Activated CD4-positive, CD25-positive, alpha-beta regulatory T cell (primary cell): ENCODE measurements around the gene SLC18A3.

ENCODE experiments used
- DNase-seq, 4 experiments: peaks; one replicate each; lab custom pipeline; 2025; lab: John Stamatoyannopoulos, UW

The SLC18A3 gene

DNA sequence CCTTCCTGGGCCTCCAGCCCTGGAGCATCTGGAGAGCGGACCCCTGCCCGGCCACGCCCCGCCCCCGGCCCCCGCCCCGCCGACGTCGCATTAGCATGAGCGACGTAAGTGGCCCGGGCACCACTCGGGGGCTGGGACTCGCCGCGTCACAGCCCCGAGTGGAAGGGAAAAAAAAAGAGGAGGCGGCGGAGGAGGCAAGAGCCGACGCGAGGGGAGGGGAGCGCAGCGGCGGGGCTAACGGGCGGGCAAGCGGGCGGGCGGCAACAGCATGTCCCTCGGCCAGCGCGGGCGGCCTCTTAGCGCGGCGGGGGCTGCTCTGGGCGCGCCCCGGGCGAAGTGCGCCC lies at the start of gene SLC18A3:
Gene SLC18A3 (plus strand): TSS at position 197 of the 344 bp plus-strand sequence. CDS start 431 bp downstream, outside the sequence.
- no peak for DNase-seq

DNA sequence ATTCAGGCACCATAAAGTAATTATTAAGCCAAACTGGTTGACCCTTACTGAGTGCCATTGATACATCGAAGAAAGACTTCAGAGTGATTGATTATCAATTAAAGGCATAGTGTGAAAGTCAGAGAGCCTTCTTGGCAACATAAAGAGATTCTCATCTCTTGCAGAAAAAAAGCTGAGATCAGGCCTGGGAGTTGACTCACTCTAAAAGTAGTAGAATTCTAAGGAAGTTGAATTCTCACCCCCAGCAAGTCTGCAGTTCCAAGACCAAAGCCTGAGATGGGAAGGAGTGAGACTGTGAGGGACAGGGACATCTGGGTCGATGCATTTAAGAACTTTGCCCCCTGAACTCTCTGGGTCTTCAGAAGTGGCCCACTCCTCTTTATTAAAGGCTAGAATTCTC lies 49.6 kb upstream of the SLC18A3 start:
- no peak for DNase-seq

DNA sequence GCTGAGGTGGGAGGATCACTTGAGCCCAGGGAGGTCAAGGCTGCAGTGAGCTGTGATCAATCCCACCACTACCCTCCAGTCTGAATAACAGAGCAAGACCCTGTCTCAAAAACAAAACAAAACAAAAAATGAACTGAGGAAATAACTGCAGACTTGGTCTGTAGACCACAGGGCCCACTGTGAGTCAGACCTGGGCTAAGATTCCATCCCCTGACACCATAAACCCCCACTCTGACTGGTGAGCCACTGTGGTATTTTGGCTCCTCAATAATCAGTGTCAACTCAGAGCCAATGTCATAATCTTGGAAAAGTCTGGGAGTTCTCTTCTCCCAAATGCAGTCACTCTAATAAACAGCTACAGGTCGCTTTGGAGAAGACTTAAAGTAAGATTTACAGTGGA lies 47.2 kb upstream of the SLC18A3 start:
- DNase-seq, result no peak

DNA sequence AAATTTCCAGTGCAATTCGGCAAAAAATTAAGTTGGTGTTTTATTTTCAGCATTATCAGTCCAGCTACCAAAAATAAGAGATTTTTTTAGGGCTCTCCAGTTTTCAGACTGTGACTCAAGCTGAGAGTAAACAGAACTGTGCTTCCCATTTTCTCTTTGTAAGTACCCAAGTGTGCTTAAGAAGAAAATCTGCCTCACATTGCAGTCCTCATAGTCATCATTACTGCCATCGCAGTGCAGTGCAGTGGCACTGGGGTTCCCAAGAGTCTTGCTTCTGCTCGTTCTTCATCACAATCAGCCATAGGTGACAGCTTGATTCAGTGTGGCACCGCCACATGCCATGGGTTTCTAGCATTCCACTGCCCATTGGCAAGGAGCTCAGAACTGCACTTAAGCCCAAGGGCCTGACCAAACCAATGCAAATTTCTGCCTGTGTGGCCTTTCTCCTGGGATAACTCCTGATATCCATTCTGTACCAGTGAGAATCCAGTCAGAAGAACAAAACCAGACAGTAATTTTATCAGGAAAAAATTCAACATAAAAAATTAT lies 45.6 kb upstream of the SLC18A3 start:
- DNase-seq, result no peak

DNA sequence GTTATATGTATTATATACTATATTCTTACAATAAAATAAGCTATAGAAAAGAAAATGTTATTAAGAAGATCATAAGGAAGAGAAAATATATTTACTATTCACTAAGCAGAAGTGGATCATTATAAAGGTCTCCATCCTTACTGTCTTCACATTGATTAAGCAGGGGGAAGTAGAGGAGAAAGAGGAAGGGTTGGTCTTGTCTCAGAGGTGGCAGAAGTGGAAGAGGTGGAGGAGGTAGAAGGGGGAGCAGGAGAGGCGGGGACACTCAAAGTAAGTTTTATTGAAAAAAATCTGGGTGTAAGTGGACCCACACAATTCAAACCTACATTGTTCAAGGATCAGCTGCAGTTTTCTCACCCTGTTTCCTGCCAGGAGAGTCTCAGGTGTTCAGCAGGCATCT lies 42.3 kb upstream of the SLC18A3 start:
- DNase-seq, result no peak

DNA sequence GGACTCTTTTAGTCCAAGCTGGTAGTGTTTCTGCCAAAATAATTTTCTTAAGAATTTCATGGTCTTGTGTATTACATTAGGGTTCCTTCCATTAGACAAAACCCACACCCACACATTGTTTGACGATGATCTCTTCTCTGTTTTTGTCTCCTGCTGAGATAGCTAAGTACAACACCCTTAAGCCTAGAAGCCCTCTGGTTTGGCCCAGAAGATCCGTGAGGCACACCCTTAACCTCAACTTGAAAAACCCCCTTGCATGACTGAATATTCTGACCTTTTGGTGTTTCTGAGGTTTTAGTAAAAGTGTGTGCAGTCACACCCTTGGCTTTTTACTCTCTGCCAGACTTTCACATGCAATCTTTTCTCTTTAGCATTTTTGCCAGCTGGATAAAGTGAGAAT lies 41.9 kb upstream of the SLC18A3 start:
- DNase-seq, result no peak

DNA sequence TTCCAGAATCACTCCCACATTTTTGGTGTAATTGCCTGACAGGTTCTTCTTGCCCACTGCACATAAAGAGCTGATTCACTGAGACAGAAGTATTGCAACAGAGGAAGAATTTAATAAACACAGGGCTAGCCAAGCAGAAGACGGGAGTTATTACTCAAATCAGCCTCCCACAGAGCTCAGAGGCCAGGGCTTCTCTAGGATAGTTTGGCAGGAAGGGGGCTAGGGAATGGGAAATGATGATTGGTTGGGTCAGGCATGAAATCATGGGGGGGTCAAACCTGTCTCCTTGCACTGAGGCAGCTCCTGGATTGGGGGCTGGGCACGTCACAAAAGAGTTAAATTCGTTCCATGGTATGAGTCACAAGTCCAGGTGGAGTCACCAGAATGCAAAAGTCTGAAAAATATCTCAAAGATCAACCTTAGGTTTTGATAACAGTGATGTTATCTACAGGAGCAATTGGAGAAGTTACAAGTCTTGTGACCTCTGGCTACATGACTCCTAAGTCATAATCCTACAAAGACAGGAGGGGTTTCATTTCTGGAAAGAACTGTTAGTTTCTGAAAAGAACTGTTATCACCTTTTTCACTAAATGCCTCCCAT lies 41.0 kb upstream of the SLC18A3 start:
- DNase-seq, result no peak

DNA sequence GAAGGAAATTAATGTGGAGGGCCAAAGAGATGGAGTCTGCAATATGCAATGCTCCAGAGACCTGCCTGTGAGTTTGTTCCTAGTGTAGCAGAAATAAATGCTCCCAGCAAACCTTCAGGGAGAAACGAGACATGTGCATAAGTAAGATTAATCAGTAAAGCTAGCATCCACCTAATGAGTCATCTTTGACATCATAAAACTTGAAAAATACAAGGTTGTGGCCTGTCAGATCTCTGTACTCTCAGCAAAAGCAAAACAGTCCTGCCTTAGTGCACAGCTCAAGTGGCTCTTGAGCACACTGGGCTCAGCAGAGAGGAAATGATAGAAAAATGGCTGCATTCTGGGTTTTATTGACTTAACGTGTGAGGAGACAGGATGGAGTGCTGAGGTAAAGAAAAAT lies 38.7 kb upstream of the SLC18A3 start:
- DNase-seq, result no peak

DNA sequence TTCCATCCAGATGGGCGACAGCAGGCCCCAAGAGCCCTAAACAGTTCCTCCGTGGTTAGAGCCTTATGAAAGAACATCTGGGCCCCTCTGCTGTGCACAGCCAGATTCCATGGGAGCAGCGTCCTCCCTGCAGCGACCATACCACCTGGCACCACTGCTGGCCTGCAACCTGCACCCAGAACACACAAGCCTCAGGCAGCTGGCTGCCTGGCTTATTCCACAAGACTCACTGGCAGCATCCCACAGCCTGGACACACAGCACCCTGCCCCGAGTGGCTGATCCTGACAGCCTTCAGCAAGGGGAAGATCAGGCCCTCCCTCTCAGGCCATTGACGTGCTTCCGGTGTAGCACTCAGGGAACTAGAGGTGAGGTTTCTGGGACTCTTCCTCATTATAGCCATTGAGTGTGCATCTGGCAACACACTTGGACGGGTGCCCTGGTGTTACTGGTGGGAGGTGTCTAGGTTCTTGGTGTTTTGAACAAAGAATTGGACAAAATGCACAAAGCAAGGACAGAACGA lies 37.5 kb upstream of the SLC18A3 start:
- DNase-seq, result no peak

DNA sequence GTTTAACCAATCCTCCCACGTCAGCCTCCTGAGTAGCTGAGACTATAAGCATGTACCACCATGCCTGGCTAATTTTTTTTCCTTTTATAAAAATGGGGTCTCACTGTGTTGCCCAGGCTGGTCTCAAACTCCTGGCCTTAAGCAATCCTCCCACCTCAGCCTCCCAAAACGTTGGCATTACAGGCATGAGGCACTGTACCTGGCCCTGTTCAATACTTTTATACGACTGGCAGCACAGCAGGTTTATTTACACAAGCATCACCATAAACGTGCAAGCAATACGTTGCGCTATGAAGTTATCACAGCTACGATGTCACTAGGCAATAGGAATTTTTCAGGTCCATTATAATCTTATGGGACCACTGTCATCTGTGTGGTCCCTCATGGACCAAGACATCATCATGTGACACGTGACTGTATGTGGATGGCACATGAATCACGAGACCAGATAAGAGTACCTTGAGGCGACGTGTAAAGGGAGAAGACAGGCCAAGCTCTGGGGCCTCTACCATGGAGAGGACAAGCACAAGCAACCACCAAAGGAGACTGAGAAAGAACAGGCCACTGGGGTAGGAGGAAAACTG lies 34.5 kb upstream of the SLC18A3 start:
- no peak for DNase-seq

DNA sequence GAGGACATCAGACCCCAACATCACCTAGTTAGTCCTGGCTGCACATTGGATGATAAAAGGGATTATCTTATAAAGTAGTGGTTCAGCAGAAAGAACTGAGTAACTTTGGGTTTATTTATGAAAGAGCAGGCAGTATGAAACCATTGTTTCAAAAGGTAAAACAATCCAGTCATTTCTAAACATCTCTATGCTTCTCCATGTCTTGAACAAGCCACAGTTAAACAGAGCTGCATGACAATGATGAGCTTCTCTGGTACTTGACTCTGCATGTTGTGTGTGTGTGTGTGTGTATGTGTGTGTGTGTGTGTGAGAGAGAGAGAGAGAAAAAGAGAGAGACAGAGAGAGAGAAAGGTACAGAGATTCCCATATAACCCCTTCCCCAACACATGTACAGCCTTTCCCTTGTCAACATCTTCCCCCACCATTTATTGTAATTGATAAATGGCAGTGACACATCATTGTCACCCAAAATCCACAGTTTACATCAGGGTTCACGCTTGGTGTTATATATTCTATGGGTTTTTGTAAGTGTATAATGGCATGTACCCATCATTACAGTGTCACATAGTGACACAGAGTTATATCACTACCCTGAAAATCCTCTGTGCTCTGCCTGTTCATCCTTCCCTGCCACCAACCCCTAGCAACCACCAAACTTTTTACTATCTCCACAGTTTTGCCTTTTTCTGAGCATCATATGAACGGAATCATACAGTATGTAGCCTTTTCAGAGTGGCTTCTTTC lies 32.8 kb upstream of the SLC18A3 start:
- DNase-seq, result no peak

DNA sequence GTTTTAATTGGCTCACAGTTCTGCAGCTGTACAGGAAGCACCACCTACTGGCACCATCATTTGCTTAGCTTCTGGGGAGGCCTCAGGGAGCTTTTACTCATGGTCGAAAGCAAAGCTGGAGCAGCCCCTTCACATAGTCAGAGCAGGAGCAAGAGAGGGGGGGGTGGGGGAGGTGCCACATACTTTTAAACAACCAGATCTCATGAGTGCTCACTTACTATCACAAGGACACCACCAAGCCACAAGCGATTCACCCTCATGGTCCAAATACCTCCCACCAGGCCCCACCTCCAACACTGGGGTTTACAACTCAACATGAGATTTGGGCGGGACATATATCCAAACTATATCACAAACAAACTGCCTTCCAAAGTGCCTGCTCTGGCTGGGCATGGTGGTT lies 31.7 kb upstream of the SLC18A3 start:
- DNase-seq, result no peak

DNA sequence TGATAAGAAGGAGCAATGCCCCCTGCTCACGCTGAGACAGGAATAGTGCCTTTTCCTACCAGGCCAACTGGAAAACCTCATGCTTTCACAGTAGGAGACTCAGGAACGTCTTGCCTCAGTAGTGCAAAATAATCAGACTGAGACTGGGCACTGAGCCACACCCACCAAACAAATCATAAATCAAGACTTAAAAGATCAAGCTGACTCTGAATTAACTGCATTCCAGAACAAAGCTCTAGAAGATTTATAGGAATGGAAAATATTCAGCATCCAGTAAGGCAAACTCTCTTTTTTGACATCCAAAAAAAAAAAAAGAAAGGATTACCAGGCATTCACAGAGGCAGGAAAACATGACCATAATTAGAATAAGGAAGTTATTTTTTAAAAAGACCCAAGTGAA lies 30.5 kb upstream of the SLC18A3 start:
- no peak for DNase-seq

DNA sequence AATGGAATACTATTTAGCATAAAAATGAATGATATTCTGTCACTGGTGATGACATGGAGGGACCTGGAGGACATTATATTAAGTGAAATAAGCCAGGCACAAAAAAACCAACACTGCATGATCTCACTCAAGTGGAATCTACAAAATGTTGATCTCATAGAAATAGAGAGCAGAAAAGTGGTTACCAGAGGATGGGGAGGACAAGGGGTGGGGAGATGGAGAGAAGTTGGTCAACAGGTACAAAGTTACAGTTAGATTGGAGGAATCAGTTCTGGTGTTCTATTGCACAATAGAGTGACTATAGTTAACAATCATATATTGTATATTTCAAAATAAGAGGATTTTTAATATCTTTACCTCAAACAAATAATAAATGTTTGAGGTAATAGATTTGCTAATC lies 24.7 kb upstream of the SLC18A3 start:
- no peak for DNase-seq

DNA sequence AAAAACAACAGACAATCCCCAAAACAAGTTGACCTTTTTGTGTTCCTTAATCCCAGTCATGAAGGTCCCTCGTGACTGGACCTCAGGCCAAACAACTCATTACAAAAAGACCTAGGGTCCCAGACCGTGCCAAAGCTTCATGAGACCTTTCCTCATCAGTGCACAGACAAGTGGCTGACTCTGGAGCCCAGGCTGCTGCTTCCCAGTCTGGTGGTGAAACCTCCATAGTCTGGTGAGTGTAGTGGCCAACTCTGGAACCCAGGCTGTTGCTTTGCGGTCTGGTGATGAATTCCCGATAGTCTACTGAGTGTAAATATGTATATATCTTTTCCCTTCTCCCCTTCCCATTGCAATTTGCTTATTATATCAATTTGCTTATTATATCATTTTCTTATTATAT lies 22.1 kb upstream of the SLC18A3 start:
- no peak for DNase-seq

DNA sequence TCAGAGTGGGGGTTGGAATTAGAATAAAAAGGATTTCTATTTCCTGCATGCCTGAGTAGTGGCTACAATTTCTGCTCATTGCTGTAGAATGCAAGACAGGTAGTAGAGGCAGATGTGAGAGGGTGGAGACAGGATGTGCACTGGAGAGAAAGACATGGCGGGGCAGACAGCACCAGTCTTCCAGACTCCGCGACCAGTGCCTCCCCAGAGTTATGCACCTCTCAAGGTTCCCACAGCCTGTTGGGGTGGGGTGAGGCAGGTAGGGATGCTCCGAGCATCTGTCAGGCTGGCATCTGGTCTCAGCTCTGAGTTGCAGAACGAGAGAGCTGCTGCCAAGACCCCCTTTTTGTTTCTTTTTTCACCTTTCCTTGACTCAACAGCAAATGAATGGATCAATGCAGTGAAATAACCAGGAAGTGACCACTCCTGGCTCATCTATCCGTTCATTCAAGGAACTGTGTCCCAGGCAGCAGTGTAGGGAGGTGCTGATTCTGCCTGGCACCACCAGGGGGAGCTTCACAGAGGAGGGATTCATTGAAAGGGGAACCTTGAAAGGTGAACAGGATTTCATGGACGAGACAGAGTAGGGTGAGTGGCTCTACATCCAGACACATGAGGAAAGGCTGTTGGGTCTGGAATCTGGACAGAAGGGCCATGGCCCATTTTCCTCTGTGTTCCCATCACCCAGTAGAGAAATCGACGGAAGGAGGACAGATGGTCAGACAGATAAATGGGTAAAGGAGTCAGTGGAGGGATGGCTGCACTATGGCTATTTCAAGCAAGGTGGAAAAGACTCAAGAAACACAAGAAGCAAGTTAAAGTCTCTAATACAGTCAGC lies 17.2 kb upstream of the SLC18A3 start:
- peak in 2 of 4 experiments; percentile 12 to 22 for DNase-seq

DNA sequence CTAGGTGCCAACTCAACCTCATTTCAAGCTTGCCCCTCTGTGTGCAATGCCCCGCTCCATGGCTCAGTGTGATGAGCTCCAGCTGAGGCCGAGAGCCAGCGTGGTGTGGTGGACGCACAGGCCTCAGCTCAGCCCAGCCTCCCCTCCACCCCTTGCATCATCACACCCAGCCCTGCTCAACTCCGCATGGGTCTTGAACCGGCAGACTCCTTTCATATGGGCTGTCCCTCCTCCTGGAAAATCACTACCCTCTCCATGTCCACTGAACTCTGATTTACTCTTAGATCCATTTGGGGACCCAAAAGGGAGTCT lies 16.6 kb upstream of the SLC18A3 start:
- DNase-seq, result no peak

DNA sequence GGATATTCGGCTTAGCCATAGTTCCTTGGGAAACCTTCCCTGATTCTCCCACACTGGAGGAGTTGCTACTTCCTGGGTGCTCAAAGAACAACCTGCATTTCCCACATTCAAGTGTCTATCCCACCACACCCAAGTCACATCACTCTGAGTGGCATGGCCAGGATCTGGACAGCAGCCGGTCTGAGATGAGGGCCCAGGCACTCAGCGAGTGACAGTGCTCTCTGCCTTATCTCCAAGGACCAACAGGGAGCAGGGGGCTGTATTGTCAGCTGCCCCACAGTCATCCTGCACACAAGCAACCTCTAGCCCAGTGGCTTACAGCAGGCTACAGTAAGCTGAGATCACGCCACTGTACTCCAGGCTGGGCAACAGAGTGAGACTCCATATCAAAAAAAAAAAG lies 16.1 kb upstream of the SLC18A3 start:
- DNase-seq, result no peak

DNA sequence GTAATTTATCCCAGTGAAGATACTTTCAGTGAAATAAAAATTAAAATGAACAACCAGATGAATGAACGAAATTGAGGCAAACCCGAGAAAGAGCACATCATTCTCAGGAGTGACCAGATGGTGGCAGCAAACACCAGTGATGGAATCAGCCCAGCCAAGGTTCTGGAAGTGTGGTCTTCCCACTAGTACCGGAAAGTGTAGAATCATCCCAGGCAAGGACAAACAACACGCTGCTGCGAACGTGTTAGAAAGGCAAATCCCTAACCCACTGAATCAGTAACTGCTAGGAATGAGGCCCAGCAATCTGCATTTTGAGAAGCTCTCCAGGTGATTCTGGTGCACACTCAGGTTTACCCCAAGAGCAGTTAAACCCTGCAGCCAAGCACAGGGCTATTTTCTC lies 15.5 kb upstream of the SLC18A3 start:
- no peak for DNase-seq

DNA sequence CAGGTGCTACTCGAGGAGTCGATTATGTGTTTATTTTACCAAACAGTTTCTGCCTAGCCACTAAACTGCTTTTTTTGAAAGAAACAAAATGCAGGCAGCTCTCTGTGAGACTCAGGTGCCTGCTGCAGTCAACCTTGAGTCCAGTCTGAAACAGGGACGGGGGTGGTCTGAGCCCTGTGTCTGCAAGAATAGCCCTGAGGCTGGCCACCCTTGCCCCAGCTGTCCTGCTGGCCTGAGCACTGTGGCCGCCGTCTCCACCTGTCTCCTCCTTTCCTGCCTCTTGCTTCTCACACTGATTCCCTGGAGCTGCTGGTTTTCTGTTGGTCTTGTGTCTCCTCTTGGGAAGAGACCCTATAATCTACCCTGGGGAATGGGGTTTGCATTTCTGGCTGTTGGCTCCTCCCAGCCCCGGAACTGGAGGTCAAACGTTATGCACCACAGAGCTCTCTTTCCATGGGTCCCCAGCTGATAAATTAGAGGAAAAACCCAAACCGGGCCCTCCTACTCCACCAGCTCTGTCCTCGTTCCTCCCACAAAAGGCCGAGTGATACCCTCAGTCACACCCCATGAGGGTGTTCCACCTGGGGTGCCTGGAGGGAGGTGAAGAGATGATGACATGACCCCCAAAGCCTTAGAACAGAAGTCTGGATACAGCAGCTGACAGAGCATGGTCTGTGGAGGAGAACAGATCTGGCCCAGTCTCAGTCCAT lies 15.0 kb upstream of the SLC18A3 start:
- no peak for DNase-seq

DNA sequence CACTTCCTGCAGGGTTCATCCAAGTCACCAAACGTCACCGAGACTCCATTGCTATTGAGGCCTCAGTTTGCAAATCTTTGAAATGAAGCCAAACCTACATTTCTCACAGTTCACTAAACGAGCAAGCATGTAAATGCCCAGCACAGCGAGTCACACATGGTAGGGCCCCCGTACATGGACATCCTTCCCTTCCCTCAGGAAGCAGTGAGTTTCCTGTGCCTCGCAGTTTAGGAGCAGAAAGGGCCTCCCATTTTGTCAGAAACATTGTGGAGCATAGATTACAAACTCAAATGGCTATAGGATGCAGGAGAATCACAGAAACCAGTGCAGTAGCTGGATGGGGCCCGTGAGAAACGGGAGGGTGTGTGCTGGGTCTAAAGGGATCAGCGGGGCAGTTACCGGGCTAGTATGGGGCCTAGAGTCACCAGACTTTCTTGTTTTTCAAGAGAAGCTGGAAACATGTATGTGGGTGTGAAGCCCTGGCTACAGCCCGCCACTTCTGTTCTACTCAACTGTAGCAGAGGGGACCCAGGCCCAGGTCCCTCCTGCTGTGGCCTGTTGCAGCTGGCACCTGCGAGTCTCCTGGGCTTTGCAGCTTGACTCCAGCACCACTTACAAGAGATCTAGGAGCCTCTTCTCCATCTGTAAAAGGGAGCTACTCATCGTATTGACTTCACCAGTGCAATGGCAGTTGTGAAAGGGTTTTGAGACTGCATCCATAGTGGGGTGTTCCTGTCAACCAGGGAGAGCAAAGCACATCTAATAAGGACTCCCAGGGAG lies 14.2 kb upstream of the SLC18A3 start:
- no peak for DNase-seq
